Keratinocyte (primary cell): ENCODE measurements around the gene IL5RA. TPM values are rescaled to one million over a fixed set of nuclear protein-coding genes. Genes with fewer than 3 reads are reported as not detected.

Source experiments
- DNase-seq: peaks from one replicate; pipeline ENCODE4 v3.0.0-alpha.2; 2011; ENCODE audit warnings: low read depth, missing footprints, low spot score
- FAIRE-seq: peaks from 2 replicates; lab custom pipeline; 2011; peaks lifted over from hg19 to GRCh38; lab: Jason Lieb, UNC
- H2AFZ ChIP-seq: 2 replicates; pipeline ENCODE4 v1.6.0; 2012; ENCODE audit warnings: low read length, control low read depth, inconsistent platforms; ENCODE audit not compliant: control insufficient read depth
- H3K27ac ChIP-seq: 2 replicates; pipeline ENCODE4 v1.5.1; 2011; ENCODE audit warnings: low read length; ENCODE audit not compliant: control insufficient read depth, insufficient read depth
- H3K27me3 ChIP-seq: 3 replicates; pipeline ENCODE4 v1.6.0; 2011; ENCODE audit warnings: low read length; ENCODE audit not compliant: control insufficient read depth, insufficient read depth; ENCODE audit errors: extremely low read depth
- H3K36me3 ChIP-seq, 2 experiments: 2 replicates in 1 of 2; 3 replicates in 1 of 2; pipeline ENCODE4 v1.5.1; 2011; ENCODE audit warnings: low read length in 2 of 2, mild to moderate bottlenecking in 1 of 2; ENCODE audit not compliant: control insufficient read depth in 2 of 2, insufficient read depth in 2 of 2; ENCODE audit errors: extremely low read depth in 1 of 2
- H3K4me1 ChIP-seq: 3 replicates; pipeline ENCODE4 v1.5.1; 2011; ENCODE audit warnings: low read length; ENCODE audit not compliant: control insufficient read depth, insufficient read depth; ENCODE audit errors: extremely low read depth
- H3K4me2 ChIP-seq: 3 replicates; pipeline ENCODE4 v1.6.0; 2011; ENCODE audit warnings: low read depth, low read length; ENCODE audit not compliant: control insufficient read depth, insufficient read depth; ENCODE audit errors: extremely low read depth
- H3K4me3 ChIP-seq, 3 experiments: fragments of 200-600 bp in 1 of 3; sonication (generic) in 1 of 3; 2 replicates in 2 of 3; 3 replicates in 1 of 3; pipeline ENCODE4 v1.5.1; 2011 to 2016; ENCODE audit warnings: low read length in 3 of 3, mild to moderate bottlenecking in 3 of 3, control low read depth in 2 of 3, inconsistent platforms in 1 of 3, low read depth in 1 of 3, mixed read lengths in 1 of 3, mixed run types in 1 of 3, moderate library complexity in 1 of 3; ENCODE audit not compliant: control insufficient read depth in 2 of 3, insufficient read depth in 2 of 3; ENCODE audit errors: extremely low read depth in 1 of 3
- H3K79me2 ChIP-seq: 2 replicates; pipeline ENCODE4 v1.6.0; 2012; ENCODE audit warnings: low read length; ENCODE audit not compliant: control insufficient read depth, insufficient read depth
- H3K9ac ChIP-seq: 3 replicates; pipeline ENCODE4 v1.6.0; 2011; ENCODE audit warnings: low read length; ENCODE audit not compliant: control insufficient read depth, insufficient read depth; ENCODE audit errors: extremely low read depth
- H3K9me1 ChIP-seq: 3 replicates; pipeline ENCODE4 v1.6.0; 2011; ENCODE audit warnings: low read length; ENCODE audit not compliant: control insufficient read depth, insufficient read depth; ENCODE audit errors: extremely low read depth
- H3K9me3 ChIP-seq: 2 replicates; pipeline ENCODE4 v1.5.1; 2012; ENCODE audit warnings: low read depth, low read length; ENCODE audit not compliant: control insufficient read depth
- H4K20me1 ChIP-seq: 3 replicates; pipeline ENCODE4 v1.6.0; 2011; ENCODE audit warnings: low read length; ENCODE audit not compliant: control insufficient read depth, insufficient read depth; ENCODE audit errors: extremely low read depth
- EZH2 ChIP-seq: IDR thresholded peaks from one replicate; pipeline ENCODE4 v1.6.1; 2012; ENCODE audit warnings: inconsistent platforms, mild to moderate bottlenecking, low read length, moderate library complexity
- dilution Hi-C: fragments of 300-500 bp; cut with MboI; formaldehyde crosslinking; loops from one replicate; pipeline ENCODE4 v1.7.0; 2020; ENCODE audit warnings: low sequenced_read_pairs; ENCODE audit not compliant: extremely low pct_ligation_motif_present
- polyA plus RNA-seq, 5 experiments: library from polyadenylated mRNA; depleted of rRNA in 3 of 5; stranded (reverse) in 3 of 5; stranded (forward) in 1 of 5; unstranded in 1 of 5; fragments of >200 nt; gene quantifications; 1 replicate in 1 of 5; 2 replicates in 3 of 5; 3 replicates in 1 of 5; pipeline versions ENCODE4 v1.2.1 to v1.2.3, GENCODE V29; 2011 to 2012; ENCODE audit warnings: missing spikeins in 2 of 5, low read depth in 1 of 5, low replicate concordance in 1 of 5
- TF ChIP-seq, protein P1 (sequence below), 3 experiments: IDR thresholded peaks in 1 of 3; conservative IDR thresholded peaks in 1 of 3; optimal IDR thresholded peaks in 1 of 3; 2 replicates in 2 of 3; 3 replicates in 1 of 3; pipeline versions ENCODE3 to v1.5.1; 2011; ENCODE audit warnings: low read length in 3 of 3, mild to moderate bottlenecking in 3 of 3, moderate library complexity in 2 of 3, control low read depth in 1 of 3, inconsistent platforms in 1 of 3; ENCODE audit not compliant: insufficient read depth in 2 of 3; ENCODE audit errors: extremely low read depth in 1 of 3

IL5RA gene
- polyA plus RNA-seq, 1 donor (not counting 4 experiments of a cell fraction or from before 2014, with no cell fraction given) = not detected

DNA sequence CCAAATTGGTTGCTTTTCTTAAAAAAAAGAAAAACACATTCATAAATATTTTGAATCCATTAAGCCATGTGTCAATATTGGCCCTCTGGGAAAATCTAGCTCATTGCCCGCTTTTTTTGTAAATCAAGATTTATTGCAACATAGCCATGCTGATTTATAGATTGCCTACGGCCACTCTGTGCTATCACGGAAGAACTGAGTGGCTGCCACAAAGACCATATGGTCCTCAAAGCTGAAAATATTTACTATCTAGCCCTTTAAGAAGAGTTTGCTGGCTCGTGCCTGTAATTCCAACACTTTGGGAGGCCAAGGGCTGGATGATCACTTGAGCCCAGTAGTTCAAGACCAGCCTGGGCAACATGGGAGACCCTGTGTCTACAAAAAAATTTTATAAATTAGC lies 45.9 kb downstream of the IL5RA start:
- no peak overlapping the region for H2AFZ ChIP-seq
- no peak overlapping the region for H3K4me2 ChIP-seq
- DNase-seq (no peak), FAIRE-seq (no peak)
- H3K4me1 ChIP-seq = no peaks in the 10 kb centered on the region
- H3K27ac ChIP-seq = no peak overlapping the region
- H3K9me1 ChIP-seq = no peaks in the 10 kb centered on the region
- H3K4me3 ChIP-seq = no peak overlapping the region
- no peak overlapping the region for H3K9ac ChIP-seq
- dilution Hi-C loops = no loop called here
- H3K9me3 ChIP-seq = no peaks in the 10 kb centered on the region
- no peaks in the 10 kb centered on the region for H4K20me1 ChIP-seq
- no peaks in the 10 kb centered on the region for H3K79me2 ChIP-seq
- no peak for TF ChIP-seq EZH2
- TF ChIP-seq, protein P1, sequence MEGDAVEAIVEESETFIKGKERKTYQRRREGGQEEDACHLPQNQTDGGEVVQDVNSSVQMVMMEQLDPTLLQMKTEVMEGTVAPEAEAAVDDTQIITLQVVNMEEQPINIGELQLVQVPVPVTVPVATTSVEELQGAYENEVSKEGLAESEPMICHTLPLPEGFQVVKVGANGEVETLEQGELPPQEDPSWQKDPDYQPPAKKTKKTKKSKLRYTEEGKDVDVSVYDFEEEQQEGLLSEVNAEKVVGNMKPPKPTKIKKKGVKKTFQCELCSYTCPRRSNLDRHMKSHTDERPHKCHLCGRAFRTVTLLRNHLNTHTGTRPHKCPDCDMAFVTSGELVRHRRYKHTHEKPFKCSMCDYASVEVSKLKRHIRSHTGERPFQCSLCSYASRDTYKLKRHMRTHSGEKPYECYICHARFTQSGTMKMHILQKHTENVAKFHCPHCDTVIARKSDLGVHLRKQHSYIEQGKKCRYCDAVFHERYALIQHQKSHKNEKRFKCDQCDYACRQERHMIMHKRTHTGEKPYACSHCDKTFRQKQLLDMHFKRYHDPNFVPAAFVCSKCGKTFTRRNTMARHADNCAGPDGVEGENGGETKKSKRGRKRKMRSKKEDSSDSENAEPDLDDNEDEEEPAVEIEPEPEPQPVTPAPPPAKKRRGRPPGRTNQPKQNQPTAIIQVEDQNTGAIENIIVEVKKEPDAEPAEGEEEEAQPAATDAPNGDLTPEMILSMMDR (optimal IDR thresholded peaks at IDR 0.05 in 1 of 3, IDR thresholded peaks at IDR 0.05 in 1 of 3, conservative IDR thresholded peaks at IDR 0.05 in 1 of 3; ENCODE audit: extremely low read depth in 1 of 3, insufficient read depth in 2 of 3, low read length in 3 of 3) = no peak
- H3K36me3 ChIP-seq = no peaks in the 10 kb centered on the region
- no peaks in the 10 kb centered on the region for H3K27me3 ChIP-seq

DNA sequence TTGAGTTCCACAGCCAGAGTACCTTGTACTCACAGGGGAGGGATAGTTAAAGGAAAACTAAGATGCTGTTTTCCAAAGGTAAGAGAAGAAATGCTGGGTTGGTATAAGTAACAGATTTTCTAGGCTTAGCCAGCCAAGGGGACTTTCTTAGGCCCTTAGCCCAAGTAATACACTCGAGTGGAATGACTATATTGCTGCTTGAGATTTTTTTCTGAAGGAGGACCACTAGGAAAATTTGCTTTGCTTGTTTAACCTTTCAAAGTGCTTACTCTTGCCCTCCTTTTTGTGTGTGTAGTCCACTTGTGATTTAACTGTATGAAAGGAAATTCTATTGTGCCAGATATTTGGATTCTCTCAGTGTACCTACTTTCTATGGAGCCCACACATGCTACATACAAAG lies 50.5 kb downstream of the IL5RA start:
- H4K20me1 ChIP-seq = no peaks in the 10 kb centered on the region
- H3K9me1 ChIP-seq = no peaks in the 10 kb centered on the region
- H2AFZ ChIP-seq = no peak overlapping the region
- no peak overlapping the region for H3K4me3 ChIP-seq
- H3K27me3 ChIP-seq = no peaks in the 10 kb centered on the region
- H3K36me3 ChIP-seq = no peaks in the 10 kb centered on the region
- H3K9me3 ChIP-seq = no peaks in the 10 kb centered on the region
- no peak for FAIRE-seq
- H3K9ac ChIP-seq = no peak overlapping the region
- no peak overlapping the region for H3K4me2 ChIP-seq
- H3K27ac ChIP-seq = no peak overlapping the region
- dilution Hi-C loops = no loop called here
- DNase-seq = no peak
- no peaks in the 10 kb centered on the region for H3K79me2 ChIP-seq
- TF ChIP-seq, protein P1 (optimal IDR thresholded peaks at IDR 0.05 in 1 of 3, IDR thresholded peaks at IDR 0.05 in 1 of 3, conservative IDR thresholded peaks at IDR 0.05 in 1 of 3; ENCODE audit: extremely low read depth in 1 of 3, insufficient read depth in 2 of 3, low read length in 3 of 3) = no peak
- TF ChIP-seq EZH2 = no peak
- no peaks in the 10 kb centered on the region for H3K4me1 ChIP-seq
